RWPE1 (cell line): ENCODE results near the gene SLC39A1.

Source experiments
- CTCF ChIA-PET: fragments of 350-600 bp; sonication (Branson Sonifier 250); formaldehyde crosslinking; extraction: SDS; loops from one replicate; lab custom pipeline; 2021; lab: Yijun Ruan, JAX
- POLR2A ChIA-PET: fragments of 400-600 bp; formaldehyde crosslinking; extraction: SDS; loops from one replicate; lab custom pipeline; 2020; ENCODE audit warnings: antibody characterized with exemption; ENCODE audit not compliant: low non-redundant PET; lab: Yijun Ruan, JAX
- DNase-seq: peaks from one replicate; pipeline ENCODE4 v3.0.0; 2012; ENCODE audit warnings: low spot score
- H3K27ac ChIP-seq: fragments of 450-650 bp; 2 replicates; pipeline ENCODE4 v1.5.1; 2017
- CTCF ChIP-seq: fragments of 450-650 bp; conservative IDR thresholded peaks from 2 replicates; pipeline ENCODE4 v1.5.1; 2017; ENCODE audit warnings: low read depth, mild to moderate bottlenecking

The SLC39A1 gene

GRCh38 chr1:153942766-153943549 is 20.4 kb downstream of the SLC39A1 start:
- H3K27ac ChIP-seq, result peak overlapping the region; percentile 0; the same call in 1 of the 2 replicates
- ChIA-PET CTCF (no interaction called here), POLR2A (no interaction called here)
- no peak for TF ChIP-seq CTCF
- DNase-seq, result no peak

DNA sequence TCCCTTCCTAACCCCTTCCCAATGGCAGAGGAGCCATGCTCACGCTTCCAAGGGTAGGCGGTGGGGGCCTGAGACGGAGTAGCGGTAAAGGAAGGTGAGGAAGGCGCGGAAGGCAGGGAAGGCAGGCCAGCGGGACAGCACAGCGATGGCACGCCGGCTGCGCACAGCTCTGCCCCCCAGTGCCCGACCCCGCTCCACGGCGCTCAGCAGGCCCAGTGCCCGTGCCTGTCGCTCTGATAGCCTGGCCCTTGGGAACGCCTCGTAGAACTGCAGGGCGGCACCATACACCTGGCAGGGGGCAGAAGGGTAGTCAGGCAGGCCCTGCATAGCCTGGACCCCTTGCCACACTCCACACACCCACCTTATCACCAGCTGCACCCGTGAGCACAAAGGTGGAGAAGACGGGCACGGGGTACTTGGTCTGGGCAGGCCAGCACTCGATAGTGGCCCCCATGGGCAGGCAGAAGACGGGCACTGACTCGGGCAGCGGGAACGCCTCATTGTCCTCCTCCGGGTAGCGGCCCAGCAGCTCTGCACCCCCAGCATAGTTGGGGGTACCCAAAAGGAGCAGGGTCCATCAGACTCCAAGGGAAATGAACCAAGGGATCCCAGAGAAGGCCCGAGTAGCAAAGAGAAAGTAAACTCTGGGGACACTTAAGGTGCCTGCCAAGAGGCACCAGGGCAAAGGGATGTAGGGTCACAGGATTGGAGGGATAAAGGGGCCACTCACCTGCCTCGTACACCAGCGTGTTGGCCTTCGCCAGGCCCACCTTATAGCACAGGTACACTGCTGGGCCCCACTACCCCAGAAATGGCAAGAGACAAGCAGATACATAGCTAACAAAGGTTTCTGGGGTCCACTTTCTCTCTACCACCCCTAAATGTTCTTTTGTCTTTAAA is 21.3 kb downstream of the SLC39A1 start:
- CTCF ChIA-PET, result no interaction called here
- H3K27ac ChIP-seq, result 0 out of 2 replicates have a peak overlapping the region, but pooled peaks have one; percentile 0
- TF ChIP-seq CTCF, result no peak
- POLR2A ChIA-PET, result no interaction called here
- DNase-seq, result no peak

- no peak for DNase-seq
- CTCF ChIA-PET, result no interaction called here
- H3K27ac ChIP-seq, result peak overlapping the region; percentile 20
- no peak for TF ChIP-seq CTCF
- POLR2A ChIA-PET, result interaction anchor here (0.7 kb wide), 1 partner anchor 376 kb away, joined by 5 read pairs; no protein-coding TSS in a partner anchor
These were observed 22.6 kb downstream of the SLC39A1 start for GRCh38 chr1:153940756-153941155.

- no peak for DNase-seq
- CTCF ChIA-PET, result interaction anchor here (0.7 kb wide), 1 partner anchor 43 kb away, joined by 3 read pairs; no protein-coding TSS in a partner anchor
- TF ChIP-seq CTCF, result no peak
- H3K27ac ChIP-seq, result peak overlapping the region; percentile 20; the same call in 1 of the 2 replicates
- POLR2A ChIA-PET, result interaction anchor here (1.0 kb wide), 1 partner anchor 18 kb away, joined by 5 read pairs; no protein-coding TSS in a partner anchor
These were observed 23.9 kb downstream of the SLC39A1 start for GRCh38 chr1:153939476-153939875.

DNA sequence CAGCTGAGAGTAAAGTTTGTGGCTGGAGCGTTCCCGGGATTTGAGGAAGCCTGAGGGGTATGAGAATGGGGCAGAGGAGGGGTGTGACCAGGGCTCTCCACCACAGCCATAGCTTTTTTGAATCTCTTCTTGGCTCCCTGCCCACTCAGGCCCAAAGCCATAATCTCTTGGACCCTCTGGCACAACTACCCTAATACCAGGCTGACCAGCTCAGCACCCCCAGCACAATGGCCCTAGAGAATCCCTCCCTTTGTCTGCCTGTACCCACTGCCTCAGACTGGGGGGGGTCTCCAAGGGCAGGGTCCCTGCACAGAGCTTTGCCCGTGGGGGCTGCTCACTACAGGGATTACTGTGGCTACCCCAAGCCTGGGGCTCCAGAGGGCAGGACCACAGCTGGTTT is 24.3 kb downstream of the SLC39A1 start:
- ChIA-PET POLR2A (no interaction called here), CTCF (interaction anchor here (0.5 kb wide), 1 partner anchor 39 kb away, joined by 4 read pairs; the partner anchor contains the start of gene JTB)
- no peak for DNase-seq
- peak overlapping the region; percentile 20; the same call in 1 of the 2 replicates for H3K27ac ChIP-seq
- no peak for TF ChIP-seq CTCF

DNA sequence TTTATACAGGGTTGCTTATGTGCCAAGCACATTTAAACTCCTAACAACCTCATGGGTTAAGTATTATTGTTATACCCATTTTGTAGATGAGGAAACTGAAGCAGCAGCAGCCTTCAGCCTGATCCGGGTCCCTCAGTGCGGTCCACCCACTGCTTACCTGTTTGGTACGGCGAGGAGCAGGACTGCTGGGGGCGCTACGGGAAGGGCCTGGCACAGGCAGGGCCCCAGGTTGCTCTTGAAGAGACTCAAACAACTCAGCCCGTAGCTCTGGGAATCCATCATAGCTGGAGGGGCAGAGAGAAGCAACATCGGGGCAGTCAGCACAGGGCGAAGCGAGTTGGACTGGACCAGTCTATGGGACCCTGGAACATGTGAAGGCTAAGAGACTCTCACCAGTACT is 26.0 kb downstream of the SLC39A1 start:
- ChIA-PET POLR2A (no interaction called here), CTCF (interaction anchor here (0.5 kb wide), 1 partner anchor 91 kb away, joined by 3 read pairs; no protein-coding TSS in a partner anchor)
- no peak for TF ChIP-seq CTCF
- no peak overlapping the region; the same call in 1 of the 2 replicates for H3K27ac ChIP-seq
- DNase-seq, result no peak
